ENCODE measurements around the gene EHBP1. TPM values are rescaled to one million over a fixed set of nuclear protein-coding genes. Genes with fewer than 3 reads are reported as not detected.
A peak's percentile ranks its signal among the peaks of the same experiment; 100 is the strongest.

Gene EHBP1
- total RNA-seq, 6 experiments from 2014 or later: 40.4 to 66.6 (median 46.3) TPM

- Histone ChIP-seq H3K9me3 (no peaks in the 10 kb centered on the region), H3K27me3 (no peaks in the 10 kb centered on the region), H3K4me1 (no peaks in the 10 kb centered on the region), H3K27ac (no peak overlapping the region), H3K36me3 (no peaks in the 10 kb centered on the region), H3K4me3 (no peak overlapping the region)
- peak in 2 of 4 donors; percentile 14 to 16 for TF ChIP-seq CTCF (IDR thresholded peaks at IDR 0.05)
- no peak for TF ChIP-seq POLR2A (IDR thresholded peaks at IDR 0.05)
- WGBS (ENCODE audit: insufficient coverage, low coverage, low lambda C conversion rate, missing lambda C conversion rate): 44% methylated on average over 4 of the region's 4 CpGs
- ATAC-seq: peak; percentile 25 to 58 (median 39)
- DNase-seq: no peak
- intact Hi-C loops (cut with DNase I): no loop called here
Measured at GRCh38 chr2:63078852-63079606, 373.5 kb downstream of the EHBP1 start.

- DNase-seq: no peak
- H3K4me1 ChIP-seq: no peaks in the 10 kb centered on the region
- TF ChIP-seq POLR2A (IDR thresholded peaks at IDR 0.05) (no peak), CTCF (IDR thresholded peaks at IDR 0.05) (no peak)
- ATAC-seq: no peak
- 63% methylated on average over 4 of the region's 4 CpGs for WGBS (ENCODE audit: insufficient coverage, low coverage, low lambda C conversion rate, missing lambda C conversion rate)
- H3K9me3 ChIP-seq: no peaks in the 10 kb centered on the region
- no peak overlapping the region for H3K27ac ChIP-seq
- no peaks in the 10 kb centered on the region for H3K27me3 ChIP-seq
- H3K4me3 ChIP-seq: no peak overlapping the region
- intact Hi-C loops (cut with DNase I): no loop called here
- no peaks in the 10 kb centered on the region for H3K36me3 ChIP-seq
Measured at GRCh38 chr2:63081404-63081803, 375.9 kb downstream of the EHBP1 start.

- Histone ChIP-seq H3K4me3 (no peak overlapping the region), H3K9me3 (no peaks in the 10 kb centered on the region), H3K27ac (no peak overlapping the region), H3K36me3 (no peaks in the 10 kb centered on the region), H3K27me3 (no peaks in the 10 kb centered on the region), H3K4me1 (no peaks in the 10 kb centered on the region)
- peak in 1 of 4 donors; percentile 68 for ATAC-seq
- intact Hi-C loops (cut with DNase I): no loop called here
- WGBS (ENCODE audit: insufficient coverage, low coverage, low lambda C conversion rate, missing lambda C conversion rate): 18% methylated on average over 1 of the region's 1 CpG
- TF ChIP-seq CTCF (IDR thresholded peaks at IDR 0.05) (no peak), POLR2A (IDR thresholded peaks at IDR 0.05) (no peak)
- DNase-seq: no peak
Measured at GRCh38 chr2:63086687-63087086, 381.2 kb downstream of the EHBP1 start.

- Histone ChIP-seq H3K4me3 (no peak overlapping the region), H3K4me1 (no peaks in the 10 kb centered on the region), H3K27ac (no peak overlapping the region), H3K27me3 (no peaks in the 10 kb centered on the region), H3K9me3 (no peaks in the 10 kb centered on the region), H3K36me3 (no peaks in the 10 kb centered on the region)
- ATAC-seq (no peak), DNase-seq (no peak)
- WGBS (ENCODE audit: insufficient coverage, low coverage, low lambda C conversion rate, missing lambda C conversion rate): 59% methylated on average over 1 of the region's 1 CpG
- no peak for TF ChIP-seq CTCF (IDR thresholded peaks at IDR 0.05)
- no peak for TF ChIP-seq POLR2A (IDR thresholded peaks at IDR 0.05)
- intact Hi-C loops (cut with DNase I): no loop called here
Measured at GRCh38 chr2:63092401-63092800, 386.9 kb downstream of the EHBP1 start.
